ENCODE results near the gene REEP6.

GRCh38 chr19:1471515-1472160, 19.3 kb upstream of the REEP6 start:
- TF ChIP-seq CTCF (IDR thresholded peaks at IDR 0.05) (no peak), POLR2A (IDR thresholded peaks at IDR 0.05) (no peak)
